H9 (cell line): ENCODE results near the gene TMC8. TPM values are rescaled to one million over a fixed set of nuclear protein-coding genes. Genes with fewer than 3 reads are reported as not detected.

Experiments used
- DNase-seq: peaks from one replicate; pipeline ENCODE4 v3.0.0-alpha.2; 2017
- H2AFZ ChIP-seq: one replicate; pipeline ENCODE4 v1.6.1; 2013; ENCODE audit warnings: mild to moderate bottlenecking, low read length, control low read depth, moderate library complexity
- H2AK5ac ChIP-seq: 2 replicates; pipeline ENCODE4 v1.6.1; 2013; ENCODE audit warnings: low read length, control low read depth, mixed read lengths; ENCODE audit not compliant: insufficient read length
- H2BK120ac ChIP-seq: one replicate; pipeline ENCODE4 v1.6.1; 2013; ENCODE audit warnings: low read depth, mild to moderate bottlenecking, low read length, control low read depth, inconsistent platforms; ENCODE audit not compliant: poor library complexity, severe bottlenecking
- H2BK12ac ChIP-seq: 2 replicates; pipeline ENCODE4 v1.6.1; 2013; ENCODE audit warnings: low read length, control low read depth, mixed read lengths, low read depth; ENCODE audit not compliant: insufficient read length
- H2BK15ac ChIP-seq: 2 replicates; pipeline ENCODE4 v1.6.1; 2013; ENCODE audit warnings: low read depth, low read length, control low read depth
- H2BK20ac ChIP-seq: one replicate; pipeline ENCODE4 v1.6.1; 2013; ENCODE audit warnings: low read depth, mild to moderate bottlenecking, low read length, control low read depth, inconsistent platforms; ENCODE audit not compliant: poor library complexity, severe bottlenecking
- H2BK5ac ChIP-seq: 2 replicates; pipeline ENCODE4 v1.6.1; 2013; ENCODE audit warnings: low read length, control low read depth, mixed read lengths; ENCODE audit not compliant: insufficient read length
- H3K14ac ChIP-seq: 2 replicates; pipeline ENCODE4 v1.6.1; 2013; ENCODE audit warnings: low read length, control low read depth; ENCODE audit not compliant: insufficient read depth
- H3K18ac ChIP-seq: 2 replicates; pipeline ENCODE4 v1.6.1; 2013; ENCODE audit warnings: low read depth, mild to moderate bottlenecking, mixed read lengths, low read length, control low read depth; ENCODE audit not compliant: insufficient read length
- H3K23ac ChIP-seq: 2 replicates; pipeline ENCODE4 v1.6.1; 2013; ENCODE audit warnings: low read length, control low read depth, mixed read lengths, low read depth; ENCODE audit not compliant: insufficient read length
- H3K23me2 ChIP-seq: 2 replicates; pipeline ENCODE4 v1.6.1; 2013; ENCODE audit warnings: low read depth, mild to moderate bottlenecking, mixed read lengths, low read length, control low read depth; ENCODE audit not compliant: insufficient read length, poor library complexity, severe bottlenecking
- H3K27ac ChIP-seq: 2 replicates; pipeline ENCODE4 v1.5.1; 2013; ENCODE audit warnings: low read length, control low read depth, mixed read lengths, low read depth; ENCODE audit not compliant: insufficient read length
- H3K27me3 ChIP-seq: 2 replicates; pipeline ENCODE4 v1.6.1; 2013; ENCODE audit warnings: low read length, control low read depth, inconsistent platforms; ENCODE audit not compliant: insufficient read depth
- H3K4ac ChIP-seq: 2 replicates; pipeline ENCODE4 v1.6.1; 2013; ENCODE audit warnings: low read depth, mild to moderate bottlenecking, control low read depth, inconsistent platforms, low read length, moderate library complexity
- H3K4me1 ChIP-seq: 2 replicates; pipeline ENCODE4 v1.6.1; 2013; ENCODE audit warnings: low read length, control low read depth, inconsistent platforms; ENCODE audit not compliant: insufficient read depth
- H3K4me2 ChIP-seq: 2 replicates; pipeline ENCODE4 v1.6.1; 2013; ENCODE audit warnings: low read length, control low read depth, mixed read lengths; ENCODE audit not compliant: insufficient read length, insufficient read depth
- H3K56ac ChIP-seq: 2 replicates; pipeline ENCODE4 v1.6.1; 2013; ENCODE audit warnings: low read depth, mild to moderate bottlenecking, mixed read lengths, low read length, control low read depth; ENCODE audit not compliant: insufficient read length
- H3K79me1 ChIP-seq: 2 replicates; pipeline ENCODE4 v1.6.1; 2013; ENCODE audit warnings: low read depth, mild to moderate bottlenecking, moderate library complexity, low read length, control low read depth, inconsistent platforms; ENCODE audit not compliant: insufficient read depth, poor library complexity, severe bottlenecking
- H3K79me2 ChIP-seq: 2 replicates; pipeline ENCODE4 v1.6.1; 2013; ENCODE audit warnings: low read length, control low read depth, inconsistent platforms; ENCODE audit not compliant: insufficient read depth
- H3K9ac ChIP-seq: 2 replicates; pipeline ENCODE4 v1.6.1; 2013; ENCODE audit warnings: low read length, control low read depth, mixed read lengths; ENCODE audit not compliant: insufficient read length; ENCODE audit errors: extremely low read depth
- H3K9me3 ChIP-seq: one replicate; pipeline ENCODE4 v1.6.1; 2013; ENCODE audit warnings: low read depth, low read length, inconsistent platforms; ENCODE audit not compliant: control insufficient read depth
- H3T11ph ChIP-seq: one replicate; pipeline ENCODE4 v1.6.1; 2013; ENCODE audit warnings: mild to moderate bottlenecking, low read length, control low read depth, inconsistent platforms
- H4K20me1 ChIP-seq: one replicate; pipeline ENCODE4 v1.6.1; 2013; ENCODE audit not compliant: control insufficient read depth, insufficient read length, insufficient read depth
- H4K5ac ChIP-seq: 2 replicates; pipeline ENCODE4 v1.6.1; 2013; ENCODE audit warnings: low read depth, mild to moderate bottlenecking, mixed read lengths, low read length, control low read depth; ENCODE audit not compliant: insufficient read length
- H4K8ac ChIP-seq: replicated peaks from 2 replicates; pipeline ENCODE4 v1.6.1; 2013; ENCODE audit warnings: low read length, control low read depth, mixed read lengths, low read depth; ENCODE audit not compliant: insufficient read length
- H4K91ac ChIP-seq: 2 replicates; pipeline ENCODE4 v1.6.1; 2013; ENCODE audit warnings: low read depth, mild to moderate bottlenecking, moderate library complexity, mixed read lengths, low read length, control low read depth; ENCODE audit not compliant: insufficient read length
- H3K27ac Mint-ChIP-seq, 3 experiments: 2 replicates in 2 of 3; 3 replicates in 1 of 3; pipeline ENCODE4 v1.8.0; 2020 to 2021; ENCODE audit warnings: mixed read lengths in 3 of 3, mild to moderate bottlenecking in 1 of 3, moderate library complexity in 1 of 3
- H3K27me3 Mint-ChIP-seq: 2 replicates; pipeline ENCODE4 v1.8.0; 2021; ENCODE audit warnings: low read depth, mild to moderate bottlenecking, moderate library complexity, mixed read lengths
- H3K36me3 Mint-ChIP-seq, 3 experiments: 2 replicates in 2 of 3; 3 replicates in 1 of 3; pipeline ENCODE4 v1.8.0; 2020 to 2021; ENCODE audit warnings: low read depth in 3 of 3, mixed read lengths in 3 of 3; ENCODE audit not compliant: insufficient read depth in 1 of 3
- H3K4me1 Mint-ChIP-seq, 2 experiments: 2 replicates each; pipeline ENCODE4 v1.8.0; 2020; ENCODE audit warnings: mixed read lengths in 2 of 2
- H3K4me3 Mint-ChIP-seq, 2 experiments: 2 replicates in 1 of 2; 3 replicates in 1 of 2; pipeline ENCODE4 v1.8.0; 2020 to 2021; ENCODE audit warnings: mild to moderate bottlenecking in 2 of 2, mixed read lengths in 2 of 2, moderate library complexity in 1 of 2
- H3K9me3 Mint-ChIP-seq, 2 experiments: 2 replicates in 1 of 2; 3 replicates in 1 of 2; pipeline ENCODE4 v1.8.0; 2020; ENCODE audit warnings: mild to moderate bottlenecking in 2 of 2, mixed read lengths in 2 of 2, moderate library complexity in 1 of 2
- WGBS: extraction: QIAGEN DNeasy Blood & Tissue Kit; methylation state at CpG from one replicate; pipeline ENCODE4 v1.1.7; 2013; ENCODE audit warnings: missing lambda C conversion rate, low lambda C conversion rate, mixed read lengths; ENCODE audit not compliant: insufficient read length; ENCODE audit errors: extremely low coverage; 5-methylcytosine and 5-hydroxymethylcytosine counted together
- total RNA-seq: library from RNA; stranded (reverse); gene quantifications from 2 replicates; pipeline ENCODE4 v1.2.1, GENCODE V29; 2021
- TF ChIP-seq, protein P1 (sequence below): fragments of 200-600 bp; sonication (generic); conservative IDR thresholded peaks from 3 replicates; pipeline ENCODE4 v1.8.0; 2021; ENCODE audit warnings: antibody characterized with exemption, mild to moderate bottlenecking

TMC8 gene
- total RNA-seq, 1 experiment from 2014 or later: 1.0 TPM

- Histone ChIP-seq H2BK15ac (no peak overlapping the region), H3K23me2 (no peaks in the 10 kb centered on the region), H3K4me2 (no peak overlapping the region), H3K27me3 (no peaks in the 10 kb centered on the region), H3K79me2 (no peaks in the 10 kb centered on the region), H3K79me1 (no peaks in the 10 kb centered on the region), H2AFZ (no peak overlapping the region), H4K5ac (no peak overlapping the region), H3T11ph (no peak overlapping the region), H3K27ac (no peak overlapping the region), H3K4me1 (peaks cover 3% of the 10 kb centered on the region; the same call in 1 of the 2 replicates), H3K23ac (no peak overlapping the region), H3K56ac (no peak overlapping the region), H3K4ac (no peak overlapping the region), H2BK5ac (no peak overlapping the region), H2BK20ac (no peak overlapping the region), H4K91ac (no peak overlapping the region), H4K20me1 (no peaks in the 10 kb centered on the region), H2AK5ac (no peak overlapping the region), H3K9ac (no peak overlapping the region), H2BK120ac (no peak overlapping the region), H3K9me3 (no peaks in the 10 kb centered on the region), H4K8ac (no peak overlapping the region), H2BK12ac (no peak overlapping the region), H3K14ac (no peak overlapping the region), H3K18ac (no peak overlapping the region)
- Mint-ChIP-seq H3K27ac (no peak overlapping the region; a peak in 1 of 7 replicates), H3K4me1 (peaks cover 6 to 19% of the 10 kb centered on the region in 2 experiments), H3K36me3 (no peaks in the 10 kb centered on the region), H3K4me3 (no peak overlapping the region), H3K27me3 (peaks cover 2% of the 10 kb centered on the region; the same call in 1 of the 2 replicates), H3K9me3 (no peaks in the 10 kb centered on the region)
- whole genome bisulfite sequencing: no CpG with 5 or more reads among the region's 21 CpGs
- no peak for DNase-seq
- TF ChIP-seq, protein P1, sequence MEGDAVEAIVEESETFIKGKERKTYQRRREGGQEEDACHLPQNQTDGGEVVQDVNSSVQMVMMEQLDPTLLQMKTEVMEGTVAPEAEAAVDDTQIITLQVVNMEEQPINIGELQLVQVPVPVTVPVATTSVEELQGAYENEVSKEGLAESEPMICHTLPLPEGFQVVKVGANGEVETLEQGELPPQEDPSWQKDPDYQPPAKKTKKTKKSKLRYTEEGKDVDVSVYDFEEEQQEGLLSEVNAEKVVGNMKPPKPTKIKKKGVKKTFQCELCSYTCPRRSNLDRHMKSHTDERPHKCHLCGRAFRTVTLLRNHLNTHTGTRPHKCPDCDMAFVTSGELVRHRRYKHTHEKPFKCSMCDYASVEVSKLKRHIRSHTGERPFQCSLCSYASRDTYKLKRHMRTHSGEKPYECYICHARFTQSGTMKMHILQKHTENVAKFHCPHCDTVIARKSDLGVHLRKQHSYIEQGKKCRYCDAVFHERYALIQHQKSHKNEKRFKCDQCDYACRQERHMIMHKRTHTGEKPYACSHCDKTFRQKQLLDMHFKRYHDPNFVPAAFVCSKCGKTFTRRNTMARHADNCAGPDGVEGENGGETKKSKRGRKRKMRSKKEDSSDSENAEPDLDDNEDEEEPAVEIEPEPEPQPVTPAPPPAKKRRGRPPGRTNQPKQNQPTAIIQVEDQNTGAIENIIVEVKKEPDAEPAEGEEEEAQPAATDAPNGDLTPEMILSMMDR: no peak
These were observed 12.9 kb downstream of the TMC8 start for GRCh38 chr17:78143214-78144146.
